Activated CD8-positive, alpha-beta memory T cell treated with anti-CD3 and anti-CD28 coated beads, Interleukin-2, amount 50 U/mL, for 24 hours (primary cell): ENCODE data around the gene ARID1B.

Experiments
- DNase-seq: peaks from one replicate; pipeline ENCODE4 v3.0.0-alpha.2; 2020; ENCODE audit errors: extremely low read depth

Gene ARID1B

DNA sequence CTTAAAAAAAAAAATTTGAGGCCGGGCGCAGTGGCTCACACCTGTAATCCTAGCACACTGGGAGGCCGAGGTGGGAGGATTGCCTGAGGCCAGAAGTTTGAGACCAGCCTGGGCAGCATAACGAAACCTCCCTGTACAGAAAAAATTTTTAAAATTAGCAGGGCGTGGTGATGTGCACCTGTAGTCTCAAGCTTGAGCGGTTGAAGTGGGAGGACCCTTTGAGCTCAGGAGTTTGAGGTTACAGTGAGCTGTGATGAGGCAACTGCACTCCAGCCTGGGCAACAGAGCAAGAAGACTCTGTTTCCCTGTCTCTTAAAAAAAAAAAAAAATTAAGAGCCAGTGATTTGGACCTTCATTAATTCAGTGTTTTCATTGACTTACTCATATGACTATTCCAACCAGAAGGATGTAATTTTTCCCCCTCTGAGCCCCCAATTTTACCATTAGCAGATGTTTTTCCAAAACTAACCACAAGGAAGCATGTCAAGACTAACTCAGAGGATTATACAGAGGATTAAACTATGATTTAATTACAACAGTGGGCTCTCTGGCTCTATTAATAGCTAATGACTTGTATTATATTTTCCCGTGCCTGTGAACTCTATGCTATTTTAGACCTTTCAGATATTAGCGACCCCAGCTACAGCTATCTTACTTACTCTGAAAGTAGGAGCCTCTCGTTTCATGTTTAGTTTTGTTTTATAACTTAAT is 75.1 kb downstream of the ARID1B start:
- DNase-seq: no peak

DNA sequence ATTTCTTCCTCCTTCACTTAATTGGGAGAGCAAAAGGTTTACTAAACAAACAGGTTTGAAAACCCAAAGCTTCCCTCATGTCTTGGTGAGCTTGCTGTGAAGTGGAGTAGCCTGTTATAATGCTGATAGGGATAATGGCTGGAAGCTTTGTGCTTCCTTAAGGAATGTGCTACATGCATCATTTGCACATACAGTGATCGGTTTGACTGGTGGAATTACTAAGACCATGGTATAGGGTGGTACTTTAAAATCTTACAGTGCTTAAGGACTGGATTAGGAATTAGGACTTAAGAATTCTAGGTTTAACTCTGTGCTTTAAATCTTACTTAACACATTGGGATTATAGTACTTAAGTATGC is 75.7 kb downstream of the ARID1B start:
- DNase-seq: no peak

DNA sequence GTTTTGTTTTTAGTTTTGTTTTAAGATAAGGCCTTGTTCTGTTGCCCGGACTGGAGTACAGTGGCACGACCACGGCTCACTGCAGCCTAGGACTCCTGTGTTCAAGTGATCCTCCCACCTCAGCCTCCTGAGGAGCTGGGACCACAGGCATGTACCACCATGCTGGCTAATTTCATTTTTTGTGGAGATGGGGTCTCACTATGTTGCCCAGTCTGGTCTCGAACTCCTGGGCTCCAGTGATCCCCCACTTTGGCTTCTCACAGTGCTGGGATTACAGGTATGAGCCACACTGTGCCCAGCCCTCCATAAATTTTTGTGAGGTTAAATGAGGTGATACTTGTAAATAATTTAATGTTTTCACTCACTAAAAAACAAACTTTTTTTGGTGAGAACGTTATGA is 76.6 kb downstream of the ARID1B start:
- no peak for DNase-seq

DNA sequence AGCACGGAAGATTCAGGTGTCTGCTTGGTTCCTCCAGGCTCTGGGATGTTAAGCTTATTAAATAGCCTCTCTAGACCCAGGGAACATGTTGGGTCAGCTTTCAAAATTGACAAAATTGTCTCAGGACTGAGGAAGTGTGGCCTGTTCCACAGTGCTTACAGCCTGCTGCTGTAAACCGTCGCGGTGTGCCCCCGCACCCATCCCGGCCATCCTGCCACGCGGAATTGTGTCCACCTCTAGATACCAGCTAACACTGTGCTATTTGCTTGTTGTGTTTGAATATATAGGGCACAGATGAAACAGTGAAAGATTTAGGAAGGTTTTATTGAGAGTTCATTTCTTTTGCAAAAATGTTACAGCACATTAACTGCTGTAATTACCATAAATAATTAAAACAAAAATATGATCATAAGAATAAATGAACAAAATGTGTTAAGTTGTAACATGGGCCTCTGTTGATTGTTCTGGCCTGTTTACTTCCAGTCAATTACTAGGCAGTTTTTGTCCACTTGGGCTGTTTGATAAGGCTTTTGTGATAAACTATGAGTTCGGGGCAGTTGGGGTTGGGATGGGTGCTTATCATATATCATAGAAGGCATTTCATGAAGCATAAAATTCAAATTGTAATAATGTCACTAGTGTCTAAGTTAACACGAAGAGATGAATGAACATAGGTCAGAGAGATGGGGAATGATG is 77.4 kb downstream of the ARID1B start:
- DNase-seq: no peak

DNA sequence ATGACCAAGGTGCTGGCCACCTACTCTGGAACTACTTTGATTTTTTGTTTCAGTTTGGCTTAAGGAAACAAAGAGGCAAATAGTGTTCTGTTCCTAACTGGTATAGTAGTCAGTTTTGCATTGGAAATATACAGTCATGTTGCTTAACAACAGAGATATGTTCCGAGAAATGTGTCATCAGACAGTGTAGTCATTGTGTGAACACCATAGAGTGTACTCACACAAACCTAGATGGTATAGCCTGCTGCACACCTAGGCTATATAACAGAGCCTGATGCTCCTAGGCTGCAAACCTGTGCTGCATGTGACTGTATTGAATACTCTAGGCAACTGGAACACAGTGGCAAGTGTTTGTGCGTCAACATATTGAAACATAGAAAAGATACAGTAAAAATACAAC is 80.4 kb downstream of the ARID1B start:
- DNase-seq: no peak

DNA sequence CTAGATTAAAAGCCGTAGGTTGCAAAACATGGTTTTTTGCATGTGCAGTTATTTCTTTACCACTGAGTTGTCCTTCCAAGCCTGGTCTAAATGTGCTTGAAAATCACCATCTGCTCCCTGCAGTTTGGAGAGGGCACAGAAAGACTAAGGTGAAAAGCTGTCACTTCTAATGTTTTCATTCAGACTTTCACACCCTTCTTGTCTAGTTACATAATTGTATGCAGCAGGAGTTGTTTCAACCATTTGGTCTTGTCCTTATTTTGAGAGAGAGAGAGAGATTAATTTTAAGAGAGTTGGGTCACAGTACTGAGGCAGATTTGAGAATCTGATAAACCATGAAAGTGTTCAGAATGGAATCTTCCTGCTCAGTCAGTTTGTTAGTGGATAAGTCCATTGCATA is 82.5 kb downstream of the ARID1B start:
- DNase-seq: no peak

DNA sequence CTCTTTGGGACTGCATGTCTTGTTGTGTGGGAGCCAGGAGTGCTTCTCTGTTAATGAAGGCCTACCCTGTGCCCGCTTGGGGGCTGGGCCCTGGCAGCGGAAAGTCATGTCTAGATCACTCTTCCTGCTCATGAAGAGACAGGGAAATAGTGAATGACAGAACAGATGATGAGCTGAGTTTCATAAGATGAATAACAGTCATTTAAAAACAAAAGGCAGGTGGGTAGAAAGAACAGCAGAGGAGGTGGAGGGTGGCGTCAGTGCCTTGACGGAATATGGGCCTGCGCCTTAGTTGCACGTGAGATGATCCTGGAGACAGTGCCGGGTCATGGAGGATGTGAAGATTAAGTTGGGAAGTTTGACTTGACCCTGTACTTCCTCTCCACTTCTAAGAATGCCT is 85.5 kb downstream of the ARID1B start:
- no peak for DNase-seq

DNA sequence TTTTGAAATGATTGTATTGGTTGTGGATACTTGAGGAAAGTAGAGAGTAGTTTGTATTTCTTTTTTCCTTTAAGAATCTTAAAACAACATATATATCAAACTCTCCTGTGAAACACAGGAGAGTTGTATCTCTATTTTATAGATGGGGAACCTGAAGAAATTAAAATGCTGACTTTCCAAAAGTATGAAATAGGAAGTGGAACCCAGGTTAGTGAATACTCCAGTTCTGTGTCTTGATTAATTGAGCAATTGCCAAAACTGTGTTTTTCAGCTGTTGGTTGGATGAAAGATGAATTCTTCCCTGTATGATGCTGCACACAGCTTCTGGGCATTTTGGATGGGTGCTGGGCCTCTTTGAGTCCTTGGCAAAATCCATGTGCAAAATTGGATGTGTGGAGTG is 86.3 kb downstream of the ARID1B start:
- no peak for DNase-seq

DNA sequence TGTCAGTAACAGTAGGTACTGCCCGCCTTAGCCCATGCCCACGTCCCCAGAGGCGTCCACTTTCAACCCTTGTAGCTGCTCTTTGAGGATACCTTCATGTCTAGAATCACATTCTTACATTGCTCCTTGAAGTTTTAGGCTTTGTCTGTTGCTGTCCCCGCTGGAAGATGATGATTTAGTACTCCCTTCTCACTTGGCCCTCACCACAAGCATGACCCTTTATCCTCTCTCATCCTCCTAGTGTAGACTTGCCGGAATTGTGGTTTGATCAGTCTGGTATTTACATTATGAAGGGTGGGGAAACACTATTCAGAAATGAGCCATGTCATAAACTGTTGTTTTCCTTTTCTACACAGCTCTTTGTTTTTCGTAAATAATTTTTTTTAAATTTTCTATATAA is 87.4 kb downstream of the ARID1B start:
- DNase-seq: no peak

DNA sequence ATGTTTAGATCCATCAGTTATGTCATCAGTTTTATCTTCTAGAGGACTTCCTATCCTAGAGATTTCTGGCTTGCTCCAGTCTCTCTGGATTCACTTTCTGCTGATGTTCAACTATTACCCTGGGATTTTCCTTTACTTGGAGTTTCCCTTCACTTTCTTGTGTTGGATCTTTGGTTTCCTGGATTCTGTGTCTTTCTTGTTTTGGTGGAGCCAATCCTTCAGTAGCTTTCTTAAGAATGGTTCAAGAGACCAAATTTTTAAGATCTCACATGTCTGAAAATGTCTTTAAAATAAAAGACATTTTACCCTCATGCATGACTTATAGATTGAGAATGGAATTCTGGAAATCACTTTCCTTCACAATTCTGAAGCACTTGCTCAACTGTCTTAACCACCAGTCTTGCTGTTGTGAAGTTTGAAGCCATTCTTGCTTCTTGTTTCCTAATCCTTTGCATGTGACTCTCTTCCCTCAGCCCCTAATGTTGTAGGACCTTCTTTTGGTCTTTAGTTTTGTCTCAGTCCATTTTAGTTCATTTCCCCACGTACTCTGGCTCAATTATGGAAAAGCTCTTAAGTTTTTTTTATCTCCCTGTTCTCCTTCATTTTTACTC is 87.9 kb downstream of the ARID1B start:
- no peak for DNase-seq

DNA sequence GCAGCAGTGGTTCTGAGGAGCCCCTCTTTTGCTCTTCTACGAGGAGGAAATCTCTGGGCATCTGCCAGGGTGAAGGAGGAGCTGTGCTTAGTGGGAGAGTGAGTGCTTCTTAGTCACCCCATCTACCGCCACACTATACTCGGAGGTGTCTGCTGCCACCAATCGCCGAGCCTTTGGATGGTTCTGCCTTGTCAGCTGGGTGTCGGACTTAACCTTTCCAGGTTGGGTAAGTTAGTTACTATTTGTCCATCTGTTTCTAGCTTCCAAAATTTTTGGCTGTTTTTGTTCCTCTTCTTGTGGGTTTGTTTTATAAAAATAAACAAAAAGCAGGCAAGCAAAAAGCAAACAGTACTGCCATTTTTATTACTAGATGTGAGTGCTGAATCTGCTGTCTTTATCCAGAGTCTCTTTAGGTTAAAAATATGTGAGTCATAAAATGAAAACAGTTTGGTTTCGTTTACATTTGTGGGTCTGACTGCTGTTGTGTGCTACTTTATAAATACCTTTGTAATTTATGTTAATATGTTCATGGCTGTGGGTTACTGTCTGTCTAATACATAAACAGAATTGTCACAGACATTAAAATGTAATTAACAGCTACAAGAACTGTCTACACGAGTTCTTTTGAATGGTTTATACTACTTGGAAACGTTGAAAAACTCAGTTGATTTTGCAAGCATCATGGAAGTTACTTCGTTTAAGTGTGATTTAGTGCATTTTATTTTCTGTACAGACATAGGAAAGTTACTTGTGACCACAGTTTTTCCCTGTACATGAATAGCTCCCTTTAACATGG is 89.2 kb downstream of the ARID1B start:
- DNase-seq: no peak

DNA sequence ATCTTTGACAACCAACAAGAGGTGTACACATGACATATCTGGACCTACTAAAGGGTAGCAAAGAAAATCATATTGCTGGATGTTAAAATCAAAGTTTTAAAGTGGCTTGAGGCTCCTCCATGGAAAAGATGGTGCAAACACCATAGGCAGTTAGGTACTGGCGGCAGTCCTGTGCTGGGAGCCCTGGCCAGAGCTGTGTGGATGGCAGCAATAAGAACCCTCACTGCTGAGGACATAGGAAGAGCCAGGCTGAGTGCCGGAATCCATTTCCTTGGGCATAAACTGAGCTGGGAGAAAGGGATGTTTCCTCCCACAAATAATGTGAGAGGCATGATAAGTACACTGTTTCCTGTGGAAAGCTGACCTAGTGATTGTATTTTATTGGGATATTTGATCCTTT is 89.9 kb downstream of the ARID1B start:
- DNase-seq: no peak

DNA sequence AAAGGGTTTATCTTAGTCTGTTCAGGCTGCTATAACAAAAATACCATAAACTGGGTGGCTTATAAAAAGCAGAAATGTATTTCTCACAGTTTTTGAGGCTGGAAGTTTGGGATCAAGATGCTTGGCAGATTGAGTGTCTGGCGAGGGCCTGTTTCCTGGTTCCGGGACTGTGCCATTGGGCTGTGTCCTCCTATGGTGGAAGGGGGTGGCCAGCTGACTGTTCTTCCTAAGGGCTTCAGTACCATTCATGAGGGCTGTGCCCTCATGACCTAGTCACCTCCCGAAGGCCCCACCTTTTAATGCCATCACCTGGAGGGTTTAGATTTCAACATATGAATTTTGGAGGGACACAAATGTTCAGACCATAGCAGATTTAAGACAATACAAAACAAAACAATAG is 91.2 kb downstream of the ARID1B start:
- no peak for DNase-seq

DNA sequence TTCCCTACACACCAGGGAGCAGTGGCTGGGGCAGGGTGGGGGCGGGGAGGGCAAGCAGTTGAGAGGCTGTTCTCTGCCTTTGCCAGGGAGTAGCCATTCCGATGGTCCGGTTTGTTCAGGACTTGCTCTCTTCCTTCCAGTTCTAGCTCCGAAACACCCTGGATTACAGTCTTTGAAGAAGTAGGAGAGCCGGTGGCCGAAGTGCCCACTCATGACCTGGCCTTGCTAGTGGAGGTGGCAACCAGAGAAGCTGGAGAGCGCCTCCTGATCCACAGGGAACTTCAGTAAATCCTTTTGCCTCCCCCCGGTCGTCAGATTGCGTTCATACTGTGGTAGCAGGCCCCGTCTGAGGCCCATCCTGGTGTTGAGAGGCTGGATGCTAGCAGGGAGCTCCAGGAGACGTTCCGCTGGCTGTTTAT is 92.8 kb downstream of the ARID1B start:
- no peak for DNase-seq

DNA sequence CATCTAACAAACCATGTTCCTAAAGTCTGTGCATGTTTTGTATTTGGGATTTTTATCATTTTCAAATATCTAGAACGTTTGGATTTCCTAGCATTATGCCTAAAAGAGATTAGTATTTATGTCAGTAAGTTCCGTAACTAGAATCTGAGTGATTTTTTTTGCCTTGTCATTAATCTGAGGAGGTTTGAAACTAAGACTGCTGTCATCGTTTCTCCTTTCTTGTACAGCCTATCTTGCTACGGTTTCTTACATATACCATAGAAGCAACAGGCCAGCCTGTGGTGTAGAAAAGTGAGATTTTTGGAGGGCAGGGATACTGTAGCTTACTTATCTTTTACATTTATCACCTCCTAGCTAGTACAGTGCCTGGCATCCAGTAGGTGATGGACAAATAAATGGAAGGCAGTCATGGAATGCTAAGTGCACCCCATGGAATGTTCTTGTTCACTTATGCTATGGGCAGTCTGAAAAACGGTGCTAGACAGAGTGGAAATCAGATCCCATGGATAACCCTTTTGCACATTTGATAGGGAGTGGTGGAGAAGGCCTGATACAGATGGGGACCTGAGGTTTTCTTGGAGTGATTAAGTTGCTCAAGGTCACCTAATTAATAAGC is 93.9 kb downstream of the ARID1B start:
- no peak for DNase-seq

DNA sequence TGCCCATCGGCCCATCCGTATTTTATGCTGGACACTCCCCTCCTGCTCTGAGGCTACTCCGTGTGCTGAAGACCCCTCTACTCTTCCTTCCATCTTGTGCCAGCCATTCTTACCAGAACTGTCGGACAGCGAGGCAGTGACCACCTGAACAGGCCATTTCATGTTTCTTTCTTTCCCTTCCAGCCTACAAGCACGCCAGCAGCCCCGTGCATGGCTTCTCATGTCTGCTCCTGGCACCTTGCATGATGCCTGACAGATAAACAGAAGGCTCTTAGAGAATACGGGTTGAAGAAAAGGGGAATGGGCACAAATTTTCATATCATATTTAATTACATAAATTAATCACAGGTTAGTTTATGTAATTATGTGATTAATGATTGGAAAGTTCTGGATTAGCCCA is 95.7 kb downstream of the ARID1B start:
- DNase-seq: no peak

DNA sequence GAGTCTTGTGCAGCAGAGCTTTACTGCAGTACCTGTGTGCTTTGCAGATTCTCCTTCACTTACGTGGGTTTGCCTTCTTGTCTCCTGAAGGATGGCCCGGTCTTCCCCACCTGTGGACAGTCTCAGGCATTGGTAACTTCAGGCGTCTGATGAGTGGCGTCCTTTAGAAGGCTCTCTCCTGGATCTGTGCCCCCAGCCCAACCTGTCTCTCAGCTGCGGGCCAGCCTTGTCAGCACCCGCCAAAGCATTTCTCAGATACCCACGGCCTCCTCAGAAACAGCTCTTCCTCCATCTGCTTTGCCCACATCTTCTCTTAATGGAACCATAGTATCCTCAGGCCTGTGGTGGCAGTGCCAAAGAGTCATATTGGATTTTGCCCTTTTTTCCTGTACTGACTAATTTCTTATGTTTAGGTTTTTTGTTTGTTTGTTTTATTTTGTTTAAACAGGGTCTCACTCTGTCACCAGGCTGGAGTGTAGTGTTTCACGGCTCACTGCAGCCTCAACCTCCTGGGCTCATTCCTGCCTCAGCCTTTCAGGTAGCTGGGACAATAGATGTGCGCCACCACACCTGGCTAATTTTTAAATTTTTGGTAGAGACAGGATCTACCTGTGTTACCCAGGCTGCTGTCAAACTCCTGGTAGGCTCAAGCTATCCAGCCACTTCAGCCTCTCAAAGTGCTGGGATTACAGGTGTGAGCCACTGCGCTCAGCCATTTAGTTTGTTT is 96.6 kb downstream of the ARID1B start:
- no peak for DNase-seq

DNA sequence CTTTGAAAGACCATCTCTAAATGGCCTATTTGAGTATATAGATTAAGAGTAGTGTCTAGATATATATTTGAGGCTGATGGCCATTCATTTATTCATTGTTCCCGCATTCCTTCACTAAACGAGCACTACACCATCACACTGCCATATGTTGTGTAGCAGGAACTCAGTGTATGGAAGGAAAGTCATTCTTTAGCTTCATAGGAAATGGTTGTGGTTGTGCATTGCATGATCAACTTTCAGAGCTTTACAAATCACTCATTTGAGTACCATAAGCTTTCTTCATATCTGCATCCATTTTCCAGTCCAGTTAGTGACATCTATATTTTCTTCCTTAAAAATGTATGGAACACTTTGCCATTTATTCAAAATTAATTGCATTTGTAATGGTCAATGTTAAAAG is 97.9 kb downstream of the ARID1B start:
- no peak for DNase-seq

DNA sequence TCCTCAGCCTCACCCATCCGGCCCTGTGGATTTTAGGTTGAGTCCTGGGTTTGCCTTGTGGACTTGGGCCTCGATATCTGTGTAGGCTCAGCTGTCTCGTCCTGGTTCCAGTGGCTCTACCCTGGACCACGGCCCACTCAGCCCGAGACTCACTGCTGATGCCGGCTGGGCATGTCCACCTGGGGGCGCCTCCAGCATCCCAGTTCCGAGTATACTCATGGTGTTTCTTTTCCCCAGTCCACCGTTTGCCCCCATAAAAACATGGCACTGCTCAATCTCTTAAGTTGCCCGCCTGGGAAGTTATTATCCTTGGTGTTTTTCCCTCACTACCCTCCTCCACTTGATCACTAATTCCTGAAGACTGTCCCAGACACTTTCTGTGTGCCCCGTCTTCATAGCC is 99.1 kb downstream of the ARID1B start:
- no peak for DNase-seq

DNA sequence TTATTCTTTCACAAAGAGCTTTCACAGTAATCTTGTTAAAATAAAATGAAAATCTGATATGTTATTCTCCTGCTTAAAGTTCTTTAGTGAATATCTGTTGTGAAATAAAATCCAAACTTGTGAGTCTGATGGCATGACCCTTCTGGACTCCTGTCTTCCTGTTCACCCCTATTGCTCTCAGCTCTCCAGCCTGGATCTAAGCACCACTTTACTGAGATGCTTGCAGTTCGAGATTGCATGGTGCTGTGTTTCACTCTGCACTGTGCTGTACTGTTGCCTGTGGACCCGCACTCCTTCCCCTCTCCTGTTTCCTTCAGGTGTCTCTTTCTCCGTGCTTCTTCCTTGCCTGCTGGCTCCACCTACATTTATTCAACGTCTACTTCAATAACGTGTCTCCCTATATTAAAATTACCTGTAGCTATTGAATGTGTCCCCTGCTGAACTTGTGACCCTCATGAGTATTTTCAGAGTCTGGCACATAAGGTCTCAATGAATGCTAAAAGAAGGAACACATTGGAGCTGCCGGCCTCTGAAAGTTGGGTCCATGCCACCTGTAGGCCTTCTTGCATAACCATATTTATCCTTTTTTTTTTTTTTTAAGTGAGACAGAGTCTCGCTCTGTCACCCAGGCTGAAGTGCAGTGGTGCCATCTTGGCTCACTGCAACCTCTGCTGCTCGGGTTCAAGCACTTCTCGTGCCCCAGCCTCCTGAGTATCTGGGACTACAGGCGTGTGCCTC is 100.1 kb downstream of the ARID1B start:
- DNase-seq: no peak

DNA sequence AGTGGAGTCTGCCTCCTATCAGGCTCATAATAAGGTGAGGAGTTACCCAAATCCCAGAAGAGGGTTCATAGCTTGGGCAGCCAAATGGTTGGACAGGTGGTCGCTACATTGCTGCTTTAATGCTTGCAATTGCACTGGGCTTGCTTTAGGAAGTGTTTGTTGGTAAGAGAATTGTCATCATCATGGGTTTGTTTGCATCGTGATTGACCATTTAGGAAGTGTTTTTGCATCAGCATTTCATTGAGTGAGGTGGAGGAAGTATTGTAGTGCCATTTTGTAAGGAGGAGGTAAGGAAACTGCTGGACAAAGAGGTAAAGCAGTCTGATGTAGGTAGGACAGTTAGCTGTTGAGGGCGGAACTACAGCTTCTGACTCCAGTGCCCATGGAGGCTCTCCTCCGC is 101.5 kb downstream of the ARID1B start:
- no peak for DNase-seq
